Kidney epithelial cell (primary cell): ENCODE measurements around the gene MRPL39. TPM values are rescaled to one million over a fixed set of nuclear protein-coding genes. Genes with fewer than 3 reads are reported as not detected.

ENCODE experiments used
- DNase-seq: peaks from one replicate; pipeline ENCODE4 v3.0.0-alpha.2; 2010; ENCODE audit warnings: low read depth
- H3K27me3 ChIP-seq: 2 replicates; pipeline ENCODE4 v1.6.0; 2011; ENCODE audit warnings: low read length; ENCODE audit not compliant: control insufficient read depth, insufficient read depth
- H3K36me3 ChIP-seq: 2 replicates; pipeline ENCODE4 v1.5.1; 2011; ENCODE audit warnings: low read length; ENCODE audit not compliant: control insufficient read depth, insufficient read depth
- H3K4me3 ChIP-seq: 2 replicates; pipeline ENCODE4 v1.5.1; 2011; ENCODE audit warnings: low read depth, mild to moderate bottlenecking, control low read depth, low read length
- total RNA-seq: library from RNA; depleted of rRNA; stranded (reverse); fragments of >200 nt; gene quantifications from 2 replicates; pipeline ENCODE4 v1.2.3, GENCODE V29; 2015
- TF ChIP-seq, protein P1 (sequence below): IDR thresholded peaks from 2 replicates; pipeline ENCODE4 v1.5.1; 2011; ENCODE audit warnings: mild to moderate bottlenecking, moderate library complexity, low read length, control low read depth, inconsistent platforms; ENCODE audit not compliant: insufficient read depth, poor library complexity, severe bottlenecking

MRPL39 gene
- total RNA-seq, 1 donor from 2014 or later, result 21.8 TPM

DNA sequence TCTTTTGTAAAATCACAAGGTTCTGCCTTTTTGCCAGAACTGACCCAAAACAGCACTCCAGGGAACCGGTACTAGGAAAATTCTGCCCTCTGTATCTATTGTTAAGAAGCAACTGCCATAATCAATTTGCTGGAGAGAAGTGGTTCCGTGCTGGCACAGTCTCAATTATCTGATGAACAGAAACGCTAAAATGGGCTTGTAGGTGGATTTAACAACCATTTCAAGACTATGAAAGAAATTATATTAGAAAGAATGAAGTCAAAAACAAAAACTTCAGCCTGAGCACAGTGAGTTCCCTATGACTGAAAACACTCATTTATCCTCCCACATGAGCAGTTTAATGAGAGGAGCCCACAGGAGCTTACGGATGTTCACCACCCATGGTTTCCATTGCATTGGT lies 36.2 kb upstream of the MRPL39 start:
- no peak for DNase-seq
- peaks cover 5% of the 10 kb centered on the region for H3K27me3 ChIP-seq
- no peak overlapping the region for H3K4me3 ChIP-seq
- no peaks in the 10 kb centered on the region for H3K36me3 ChIP-seq
- TF ChIP-seq, protein P1, sequence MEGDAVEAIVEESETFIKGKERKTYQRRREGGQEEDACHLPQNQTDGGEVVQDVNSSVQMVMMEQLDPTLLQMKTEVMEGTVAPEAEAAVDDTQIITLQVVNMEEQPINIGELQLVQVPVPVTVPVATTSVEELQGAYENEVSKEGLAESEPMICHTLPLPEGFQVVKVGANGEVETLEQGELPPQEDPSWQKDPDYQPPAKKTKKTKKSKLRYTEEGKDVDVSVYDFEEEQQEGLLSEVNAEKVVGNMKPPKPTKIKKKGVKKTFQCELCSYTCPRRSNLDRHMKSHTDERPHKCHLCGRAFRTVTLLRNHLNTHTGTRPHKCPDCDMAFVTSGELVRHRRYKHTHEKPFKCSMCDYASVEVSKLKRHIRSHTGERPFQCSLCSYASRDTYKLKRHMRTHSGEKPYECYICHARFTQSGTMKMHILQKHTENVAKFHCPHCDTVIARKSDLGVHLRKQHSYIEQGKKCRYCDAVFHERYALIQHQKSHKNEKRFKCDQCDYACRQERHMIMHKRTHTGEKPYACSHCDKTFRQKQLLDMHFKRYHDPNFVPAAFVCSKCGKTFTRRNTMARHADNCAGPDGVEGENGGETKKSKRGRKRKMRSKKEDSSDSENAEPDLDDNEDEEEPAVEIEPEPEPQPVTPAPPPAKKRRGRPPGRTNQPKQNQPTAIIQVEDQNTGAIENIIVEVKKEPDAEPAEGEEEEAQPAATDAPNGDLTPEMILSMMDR, result no peak

DNA sequence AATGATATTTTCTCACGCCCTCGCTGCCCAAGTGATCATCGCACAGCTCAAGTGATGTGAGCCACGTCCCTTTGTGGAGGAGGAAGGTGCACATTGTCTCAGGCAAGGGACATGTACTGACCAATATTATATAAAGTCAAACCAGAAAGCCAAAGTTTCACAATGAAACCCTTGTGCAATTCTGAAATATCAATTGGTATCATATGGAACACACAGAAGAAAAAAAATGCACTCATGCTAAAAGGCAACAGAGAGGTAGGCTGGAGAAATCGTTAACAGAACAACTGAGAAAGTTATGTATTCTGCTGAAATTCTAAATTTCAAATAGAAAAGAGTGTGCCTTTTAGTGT lies 33.6 kb upstream of the MRPL39 start:
- no peak overlapping the region for H3K4me3 ChIP-seq
- H3K36me3 ChIP-seq, result no peaks in the 10 kb centered on the region
- peaks cover 5% of the 10 kb centered on the region for H3K27me3 ChIP-seq
- TF ChIP-seq, protein P1, result no peak
- no peak for DNase-seq

DNA sequence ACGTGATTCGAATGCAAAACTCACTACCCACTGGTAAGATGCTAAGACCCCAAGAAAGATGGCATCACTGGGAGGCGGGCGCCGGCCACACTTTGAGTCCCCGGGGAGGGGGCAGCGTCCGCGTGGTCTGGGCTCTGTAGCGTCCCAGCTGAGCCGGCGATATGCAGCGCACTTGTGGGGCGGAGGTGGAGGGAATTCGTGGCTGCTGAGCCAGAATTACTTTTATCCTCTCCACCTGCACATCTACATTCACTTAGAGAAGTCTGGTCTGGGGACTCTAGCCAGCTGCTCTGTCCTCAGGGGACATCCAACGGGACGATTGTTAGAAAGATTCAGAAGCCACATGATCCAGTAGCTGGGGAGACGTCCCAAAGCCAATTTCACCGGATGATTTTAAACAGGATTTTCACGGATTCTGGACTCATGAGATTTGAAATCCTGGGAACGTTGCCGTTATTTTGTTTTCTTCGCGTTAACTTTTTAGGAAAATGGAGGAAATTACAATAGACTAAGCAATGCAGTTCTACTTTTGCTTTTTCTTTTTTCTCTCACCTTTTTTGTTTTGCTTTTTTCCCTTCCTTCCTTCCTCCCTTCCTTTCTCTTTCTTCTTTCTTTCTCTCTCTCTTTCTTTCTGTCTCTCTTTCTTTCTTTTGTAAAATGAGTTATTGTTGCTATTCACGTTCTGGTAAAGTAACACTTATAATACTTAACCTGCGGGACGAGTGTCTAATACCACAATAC lies 33.1 kb upstream of the MRPL39 start:
- TF ChIP-seq, protein P1, result no peak
- DNase-seq, result no peak
- H3K4me3 ChIP-seq, result peak overlapping the region; percentile 52
- peaks cover 5% of the 10 kb centered on the region for H3K27me3 ChIP-seq
- H3K36me3 ChIP-seq, result no peaks in the 10 kb centered on the region

DNA sequence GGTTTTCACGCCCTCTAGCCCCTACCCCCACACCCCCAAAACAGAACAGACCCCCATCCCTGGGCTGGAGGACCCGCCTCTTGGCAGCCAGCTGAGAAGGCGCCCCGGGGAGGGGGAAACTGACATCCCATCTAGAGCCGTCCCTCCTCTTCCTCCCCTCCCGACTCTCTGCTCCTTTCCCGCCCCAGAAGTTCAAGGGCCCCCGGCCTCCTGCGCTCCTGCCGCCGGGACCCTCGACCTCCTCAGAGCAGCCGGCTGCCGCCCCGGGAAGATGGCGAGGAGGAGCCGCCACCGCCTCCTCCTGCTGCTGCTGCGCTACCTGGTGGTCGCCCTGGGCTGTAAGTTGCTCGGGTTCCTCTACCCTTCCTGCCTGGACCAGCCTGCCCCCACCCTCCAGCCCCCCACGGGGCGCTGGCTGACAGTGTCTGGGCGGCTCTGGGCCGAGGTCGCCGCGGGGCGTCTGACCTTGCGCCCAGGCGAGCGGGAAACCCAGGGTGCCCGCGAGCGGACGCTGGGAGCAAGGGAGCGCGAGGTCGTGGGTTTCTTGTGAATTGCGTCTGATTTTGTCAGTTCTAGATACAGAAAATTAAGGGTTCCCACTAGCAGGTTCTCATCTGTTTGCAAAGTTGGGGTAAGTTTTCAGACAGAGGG lies 32.4 kb upstream of the MRPL39 start:
- TF ChIP-seq, protein P1, result peak; percentile 56
- H3K4me3 ChIP-seq, result peak overlapping the region; percentile 52
- no peaks in the 10 kb centered on the region for H3K36me3 ChIP-seq
- no peak for DNase-seq
- peaks cover 5% of the 10 kb centered on the region for H3K27me3 ChIP-seq

DNA sequence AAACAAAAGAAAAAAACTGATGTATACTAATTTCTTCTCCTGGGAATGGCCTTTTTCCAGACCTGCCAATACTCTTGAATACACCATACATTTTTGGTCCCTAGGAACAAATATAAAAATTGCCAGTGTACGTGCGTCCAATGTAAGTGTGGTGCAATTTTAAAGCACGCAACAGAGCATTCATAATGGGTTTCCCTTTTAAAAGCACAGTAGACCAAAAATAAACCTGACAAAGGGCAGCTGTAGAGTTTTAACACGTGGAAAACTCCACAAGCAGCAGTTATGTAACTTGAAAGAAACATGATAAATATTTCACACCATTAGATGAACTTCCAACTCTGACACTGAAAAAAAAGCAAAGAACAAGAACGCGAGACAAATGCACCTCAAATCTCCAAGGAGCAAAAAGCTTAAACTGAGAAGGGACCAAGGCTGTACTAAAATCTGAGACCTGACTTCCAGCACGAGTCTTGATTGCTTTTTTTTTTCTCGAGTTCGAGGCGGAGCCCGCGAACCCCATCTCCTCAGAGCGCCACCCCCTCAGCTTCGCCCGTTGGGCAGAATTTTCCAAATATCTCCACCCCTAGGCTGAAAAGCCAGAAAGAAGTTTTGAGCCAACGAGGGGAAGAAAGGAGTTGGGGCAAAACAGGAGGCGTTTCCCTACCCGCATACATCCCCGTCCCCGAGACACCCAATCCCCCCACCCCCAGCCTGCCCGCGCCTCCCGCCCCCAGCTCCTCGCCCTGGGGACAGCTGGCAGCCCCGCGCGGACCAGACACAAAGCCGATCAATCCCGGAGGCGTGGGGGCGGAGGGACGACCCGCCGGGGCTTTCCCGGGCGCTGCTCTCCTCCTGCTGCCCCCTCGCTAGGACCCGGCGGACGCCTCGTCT lies 31.6 kb upstream of the MRPL39 start, which contains the start of gene JAM2:
Gene JAM2, plus strand, starts transcription at position 599 of the 891 bp plus-strand sequence. CDS start 564 bp downstream, outside the sequence.
- DNase-seq, result no peak
- TF ChIP-seq, protein P1, result no peak
- H3K36me3 ChIP-seq, result no peaks in the 10 kb centered on the region
- H3K27me3 ChIP-seq, result peaks cover 5% of the 10 kb centered on the region
- peak within 1 kb of the TSS; percentile 52 for H3K4me3 ChIP-seq
